HG02943 (cell line): ENCODE results near the gene UNKL.

Experiments
- ATAC-seq: cut with Tn5 transposase; IDR thresholded peaks from one replicate; pipeline ENCODE4 v1.9.1; 2021; ENCODE audit warnings: mild to moderate bottlenecking, low read depth, moderate library complexity; ENCODE audit not compliant: unreplicated experiment

Gene UNKL

GRCh38 chr16:1432388-1433262, 18.1 kb upstream of the UNKL start:
- no peak for ATAC-seq

- no peak for ATAC-seq
These were observed 17.2 kb upstream of the UNKL start for GRCh38 chr16:1431497-1432270.

DNA sequence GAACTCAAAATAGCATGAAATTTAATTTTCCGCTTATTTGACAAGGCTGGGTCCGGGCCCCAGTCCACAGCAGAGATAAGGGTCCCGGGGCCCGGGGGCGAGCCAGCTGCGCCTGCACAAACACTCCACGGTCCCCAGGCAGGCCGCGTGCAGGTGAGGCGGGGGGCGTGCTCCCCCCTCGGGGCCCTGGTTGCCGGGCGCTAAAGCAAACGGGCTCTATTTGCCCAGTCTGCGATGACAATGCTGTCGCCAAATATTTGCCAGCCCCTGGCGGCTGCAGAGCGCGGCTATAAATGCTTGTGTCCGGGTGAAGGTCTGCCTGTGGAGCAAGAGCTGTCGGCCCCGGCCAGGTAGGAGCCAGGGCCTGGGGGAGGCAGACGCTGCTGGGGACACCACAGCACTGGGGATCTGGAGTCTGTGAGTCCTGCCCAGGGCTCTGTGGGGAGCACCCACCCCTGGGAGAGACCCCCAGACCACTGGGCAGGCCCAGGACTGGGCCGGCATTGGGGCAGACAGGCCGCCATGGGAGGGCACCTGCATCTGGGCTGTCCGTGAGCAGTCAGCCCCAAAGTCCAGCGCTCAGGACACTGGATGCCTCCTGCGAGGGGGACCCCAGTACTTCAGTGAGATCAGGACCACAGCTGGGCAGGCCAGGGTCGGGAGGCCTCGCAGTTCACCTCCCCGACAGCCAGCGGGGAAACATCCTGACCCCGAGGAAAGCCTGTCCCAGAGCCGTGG, 16.4 kb upstream of the UNKL start, which contains the start of gene PERCC1:
Gene PERCC1, plus strand, starts transcription at position 320 of the 738 bp plus-strand sequence. CDS start 1,516 bp downstream, outside the sequence.
- ATAC-seq, result no peak

DNA sequence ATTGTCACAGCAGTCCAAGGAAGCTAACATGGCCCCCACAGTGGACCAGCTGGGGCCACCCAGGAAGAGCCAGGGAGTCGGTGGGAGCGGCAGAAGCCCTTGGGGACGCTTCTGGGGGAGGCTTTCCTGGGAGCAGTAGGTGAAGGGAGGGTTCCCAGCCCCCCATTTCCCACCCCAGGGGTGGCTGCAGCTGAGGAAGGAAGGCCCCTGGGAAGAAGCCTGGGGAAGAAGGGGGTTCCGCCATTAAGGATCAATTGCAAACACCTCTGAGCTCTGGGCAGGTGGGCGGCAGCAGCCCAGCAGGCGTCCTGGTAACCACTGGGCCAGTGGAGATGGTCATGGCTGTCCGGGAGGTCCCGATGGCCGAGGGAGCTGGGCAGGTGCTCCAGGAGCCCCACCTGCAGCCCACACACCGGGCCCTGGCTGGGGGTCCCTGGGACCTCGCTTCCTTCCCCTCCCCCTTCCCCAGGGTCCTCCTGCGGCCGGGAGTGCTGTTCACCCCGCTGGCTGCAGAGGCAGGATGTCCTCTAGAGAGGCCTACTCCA, 15.8 kb upstream of the UNKL start:
- no peak for ATAC-seq

DNA sequence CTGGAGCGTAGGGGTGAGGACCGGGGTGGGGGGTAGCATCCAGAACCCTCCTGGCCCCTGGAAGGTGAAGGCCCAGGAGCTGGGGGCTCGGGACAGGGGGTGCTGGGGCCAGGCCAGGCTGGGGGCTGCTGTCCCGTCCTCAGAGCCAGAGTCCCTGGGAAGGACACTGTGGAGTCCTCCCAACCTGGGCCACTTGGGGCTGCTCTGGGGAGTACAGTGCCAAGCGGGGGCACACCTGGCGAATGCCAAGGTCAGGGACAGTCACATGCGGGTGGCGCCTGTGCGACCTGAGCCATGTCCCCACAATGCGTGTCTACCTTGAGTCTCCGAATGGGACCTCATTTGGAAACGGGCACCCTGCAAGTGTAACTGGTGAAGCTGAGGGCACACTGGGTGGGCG, 15.1 kb upstream of the UNKL start:
- no peak for ATAC-seq

DNA sequence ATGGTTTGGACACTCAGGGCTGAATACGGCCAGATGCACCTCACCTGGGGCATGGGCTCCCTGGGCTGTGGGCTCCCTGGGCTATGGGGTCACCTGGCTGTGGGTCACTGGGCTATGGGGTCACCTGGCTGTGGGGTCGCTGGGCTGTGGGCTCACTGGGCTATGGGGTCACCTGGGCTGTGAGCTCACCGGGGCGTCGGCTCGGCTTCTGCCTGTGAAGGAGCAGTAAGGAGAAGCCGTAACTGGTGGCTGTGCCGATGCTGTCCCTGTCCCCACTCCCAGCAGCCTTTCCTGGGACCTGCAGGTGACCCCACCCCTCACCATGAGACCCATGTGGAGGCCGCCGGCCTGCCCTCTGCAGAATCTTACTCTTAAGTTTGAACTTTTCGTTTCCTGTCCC, 14.5 kb upstream of the UNKL start:
- ATAC-seq, result no peak

- ATAC-seq, result no peak
These were observed 14.0 kb upstream of the UNKL start for GRCh38 chr16:1428511-1428910.

GRCh38 chr16:1427473-1428461, 13.3 kb upstream of the UNKL start:
- ATAC-seq, result no peak

DNA sequence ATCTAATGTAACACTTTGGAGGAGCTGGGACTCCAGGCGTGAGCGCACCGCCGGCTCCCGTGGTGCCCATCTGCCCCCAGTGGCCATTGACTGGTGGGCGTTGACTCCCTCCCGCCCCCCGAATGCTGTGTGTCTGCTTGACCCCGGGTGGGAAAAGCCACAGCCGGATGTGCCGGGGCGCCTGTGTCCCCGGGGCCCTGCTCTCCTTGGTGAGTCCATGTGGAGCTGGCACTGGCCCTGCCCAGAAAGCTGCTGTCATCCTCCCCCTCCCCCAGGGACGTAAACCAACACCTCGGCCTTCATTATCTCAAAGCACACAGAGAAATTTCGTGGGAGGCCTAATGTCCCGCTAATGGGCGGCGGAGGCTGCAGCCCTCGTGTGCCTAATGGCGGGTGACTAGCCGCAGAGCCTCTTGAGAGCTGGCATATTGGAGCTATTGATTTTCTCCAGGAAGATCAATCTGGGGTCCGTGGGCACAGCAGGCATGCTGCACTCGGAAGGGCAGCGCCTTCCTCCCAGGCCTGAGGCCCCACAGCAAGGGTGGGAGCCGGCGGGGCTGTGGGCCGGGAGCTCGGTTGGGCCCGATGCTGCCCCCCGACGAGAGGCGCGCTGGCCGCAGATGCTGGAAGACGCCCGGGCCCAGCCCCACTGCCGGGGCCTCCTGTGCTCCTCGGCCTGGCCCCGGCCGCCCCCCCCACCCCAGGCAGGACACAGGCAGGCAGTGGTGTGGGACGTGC, 12.4 kb upstream of the UNKL start:
- no peak for ATAC-seq

DNA sequence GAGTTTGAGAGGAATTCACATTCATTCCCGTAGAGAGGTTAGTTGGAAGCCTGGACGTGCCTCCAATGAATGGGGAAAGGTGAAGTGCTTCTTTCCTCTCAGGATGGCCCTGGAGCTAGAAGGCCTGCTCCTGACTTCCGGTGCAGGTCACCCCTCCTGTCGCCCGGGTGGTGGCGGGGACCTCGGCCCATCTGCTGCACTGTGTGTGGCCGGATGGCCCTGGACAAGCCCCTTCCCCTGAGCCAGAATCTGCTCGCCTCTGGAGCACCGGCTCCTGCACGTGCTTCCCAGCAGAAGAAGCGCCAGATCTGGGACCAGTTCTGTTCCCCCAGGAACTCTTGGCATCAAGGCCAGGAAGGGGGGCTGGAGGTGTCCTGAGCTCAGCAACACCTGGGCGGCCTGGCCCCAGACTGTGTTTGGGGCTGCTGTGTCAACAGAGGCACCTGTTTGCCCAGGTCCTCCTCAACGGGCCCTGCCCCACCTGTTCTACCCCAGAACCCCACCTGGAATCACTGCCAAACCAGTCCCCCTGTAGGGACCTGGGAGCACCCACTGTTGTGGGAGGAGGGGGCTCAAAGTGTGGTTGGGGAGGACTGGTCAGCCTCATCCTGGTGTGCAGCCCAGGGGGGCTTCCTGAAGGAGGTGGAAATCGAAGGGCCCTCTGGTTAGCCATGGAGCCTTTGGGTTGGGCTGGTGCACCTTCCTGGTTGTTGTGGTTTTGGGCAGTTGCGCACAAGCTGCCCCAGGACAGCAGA, 11.3 kb upstream of the UNKL start:
- ATAC-seq, result no peak

GRCh38 chr16:1424028-1424427, 9.5 kb upstream of the UNKL start:
- no peak for ATAC-seq

DNA sequence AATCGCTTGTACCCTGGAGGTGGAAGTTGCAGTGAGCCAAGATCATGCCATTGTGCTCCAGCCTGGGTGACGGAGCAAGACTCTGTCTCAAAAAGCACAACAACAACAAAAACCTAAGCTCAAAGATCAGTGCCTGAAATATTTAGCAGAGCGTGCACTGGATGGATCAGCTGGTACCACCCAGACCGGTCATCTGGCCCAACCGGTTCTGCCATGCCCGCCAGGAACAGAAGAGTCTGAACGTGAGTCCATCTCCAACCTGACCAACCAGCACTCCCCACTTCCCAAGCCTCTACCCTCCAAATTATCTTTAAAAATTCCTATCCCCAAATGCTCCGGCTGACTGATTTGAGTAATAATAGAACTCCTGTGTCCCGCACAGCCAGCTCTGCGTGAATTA, 7.6 kb upstream of the UNKL start:
- no peak for ATAC-seq

DNA sequence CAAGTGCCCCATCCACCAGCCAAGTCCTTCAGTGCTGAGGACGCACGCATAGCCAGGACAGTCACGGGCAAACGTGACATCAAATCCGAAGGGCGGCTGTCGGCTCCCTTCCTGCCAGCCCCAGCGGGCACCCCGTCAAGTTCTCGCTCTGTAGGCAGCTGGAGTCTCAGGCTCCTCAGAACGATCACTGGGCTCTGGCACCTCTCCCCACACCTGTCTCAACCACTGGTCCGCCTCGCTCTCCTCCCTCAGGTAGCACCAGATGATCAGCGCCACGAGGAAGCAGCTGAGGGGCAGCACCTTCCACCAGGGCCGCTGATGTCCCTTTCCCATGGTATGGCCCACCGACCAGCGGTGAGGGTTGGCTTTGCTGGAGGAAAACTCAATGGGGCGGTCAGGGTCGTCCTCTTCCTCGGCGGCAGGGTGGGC, 5.6 kb upstream of the UNKL start:
- peak; percentile 11 for ATAC-seq

DNA sequence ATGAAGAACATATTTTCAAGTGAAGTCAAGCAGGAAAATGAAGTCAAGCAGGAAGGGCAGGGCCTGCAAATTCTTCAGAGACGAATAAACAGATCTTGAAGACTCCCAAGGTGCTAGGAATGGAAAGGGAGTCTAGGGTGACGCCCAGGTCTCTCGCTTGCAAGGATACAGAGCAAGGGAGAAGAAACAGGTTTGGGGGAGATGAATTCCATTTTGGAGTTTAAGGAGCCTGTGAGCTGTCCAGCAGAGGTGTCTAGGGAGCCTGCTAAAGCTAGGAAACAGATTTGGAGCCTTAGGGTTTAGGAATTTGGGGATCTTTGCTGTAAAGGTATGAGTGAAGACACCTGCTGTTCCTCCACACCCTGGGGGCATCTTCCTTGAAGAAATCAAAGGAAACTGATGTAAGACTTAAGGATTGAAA, 2.0 kb upstream of the UNKL start:
- no peak for ATAC-seq

DNA sequence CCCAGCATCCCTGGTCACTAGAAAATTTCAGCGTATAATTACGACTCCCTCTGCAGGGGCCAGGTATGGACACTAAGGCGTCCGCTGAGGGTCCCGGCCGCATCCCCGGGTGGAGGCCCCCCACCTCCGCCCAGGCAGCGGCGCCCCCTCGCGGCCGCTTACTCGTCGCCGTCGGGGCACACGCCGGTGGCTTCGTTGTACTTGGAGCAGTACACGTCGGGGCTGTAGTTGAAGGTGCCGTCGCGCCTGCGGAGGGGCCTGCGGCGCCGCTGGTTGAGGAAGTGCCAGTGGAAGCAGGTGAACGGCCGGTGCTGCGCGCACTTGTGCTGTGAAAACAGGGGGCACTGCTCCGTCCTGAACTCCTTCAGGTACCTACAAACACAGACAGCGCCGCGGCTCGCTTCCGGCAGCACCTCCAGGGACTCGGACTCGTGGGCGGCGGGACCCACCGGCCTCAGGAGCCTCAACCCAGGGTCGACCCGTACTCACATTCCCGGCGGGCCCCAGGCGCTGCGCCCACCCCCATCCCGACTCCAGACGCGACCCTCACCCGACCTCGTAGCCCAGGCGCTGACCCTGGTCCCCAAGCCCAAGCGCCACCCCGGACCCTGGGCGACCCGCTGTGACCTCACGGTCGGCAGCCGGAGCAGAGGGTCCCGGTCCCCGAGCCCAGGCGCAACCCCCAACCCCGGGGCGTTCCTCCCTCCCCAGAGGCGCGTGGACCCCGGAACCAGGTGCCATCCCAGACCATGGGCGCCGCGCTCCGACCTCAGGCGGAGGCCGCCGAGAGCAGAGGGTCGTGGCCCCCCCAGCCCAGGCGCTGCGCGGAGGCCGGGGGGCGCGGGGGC, 596 bp downstream of the UNKL start:
- peak; percentile 32 for ATAC-seq

DNA sequence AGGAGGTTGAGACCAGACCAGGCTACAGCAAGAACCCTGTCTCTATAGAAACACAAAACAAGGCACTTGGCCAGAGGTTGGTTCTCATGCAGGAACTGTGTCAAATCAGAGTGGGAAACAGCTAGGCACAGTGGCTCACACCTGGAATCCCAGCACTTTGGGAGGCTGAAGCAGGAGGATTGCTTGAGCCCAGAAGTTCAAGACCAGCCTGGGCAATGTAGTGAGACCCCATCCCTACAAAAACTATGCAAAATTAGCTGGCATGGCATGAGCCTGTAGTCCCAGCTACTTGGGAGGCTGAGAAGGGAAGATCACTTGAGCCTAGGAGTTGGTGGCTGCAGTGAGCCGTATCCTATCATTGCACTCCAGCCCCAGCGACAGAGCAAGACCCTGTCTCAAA, 1.7 kb downstream of the UNKL start:
- no peak for ATAC-seq

- ATAC-seq, result peak; percentile 66
These were observed 6.2 kb downstream of the UNKL start for GRCh38 chr16:1408171-1408837.
